Peyer's patch (tissue), 4 donors: ENCODE results near the gene DTX4.

ENCODE experiments used
- POLR2A ChIP-seq, 2 donors: fragments of 450-650 bp; IDR thresholded peaks; one replicate each; pipeline ENCODE4 v1.5.1; 2017; ENCODE audit warnings: antibody characterized with exemption in 2 of 2, mild to moderate bottlenecking in 2 of 2, moderate library complexity in 2 of 2
- TF ChIP-seq, protein P1 (sequence below), 6 experiments: fragments of 450-650 bp in 4 of 6; fragments of 200-600 bp in 2 of 6; sonication (generic) in 1 of 6; IDR thresholded peaks; one replicate each; pipeline ENCODE4 v1.5.1; 2017 to 2019; ENCODE audit warnings: antibody characterized with exemption in 6 of 6, mild to moderate bottlenecking in 3 of 6, moderate library complexity in 1 of 6

- TF ChIP-seq, protein P1, sequence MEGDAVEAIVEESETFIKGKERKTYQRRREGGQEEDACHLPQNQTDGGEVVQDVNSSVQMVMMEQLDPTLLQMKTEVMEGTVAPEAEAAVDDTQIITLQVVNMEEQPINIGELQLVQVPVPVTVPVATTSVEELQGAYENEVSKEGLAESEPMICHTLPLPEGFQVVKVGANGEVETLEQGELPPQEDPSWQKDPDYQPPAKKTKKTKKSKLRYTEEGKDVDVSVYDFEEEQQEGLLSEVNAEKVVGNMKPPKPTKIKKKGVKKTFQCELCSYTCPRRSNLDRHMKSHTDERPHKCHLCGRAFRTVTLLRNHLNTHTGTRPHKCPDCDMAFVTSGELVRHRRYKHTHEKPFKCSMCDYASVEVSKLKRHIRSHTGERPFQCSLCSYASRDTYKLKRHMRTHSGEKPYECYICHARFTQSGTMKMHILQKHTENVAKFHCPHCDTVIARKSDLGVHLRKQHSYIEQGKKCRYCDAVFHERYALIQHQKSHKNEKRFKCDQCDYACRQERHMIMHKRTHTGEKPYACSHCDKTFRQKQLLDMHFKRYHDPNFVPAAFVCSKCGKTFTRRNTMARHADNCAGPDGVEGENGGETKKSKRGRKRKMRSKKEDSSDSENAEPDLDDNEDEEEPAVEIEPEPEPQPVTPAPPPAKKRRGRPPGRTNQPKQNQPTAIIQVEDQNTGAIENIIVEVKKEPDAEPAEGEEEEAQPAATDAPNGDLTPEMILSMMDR (IDR thresholded peaks at IDR 0.05): no peak
- no peak for TF ChIP-seq POLR2A (IDR thresholded peaks at IDR 0.05)
Observed at GRCh38 chr11:59173080-59173963, 1.4 kb downstream of the DTX4 start.
